Smooth muscle cell (in vitro differentiated cells): ENCODE measurements around the gene P2RY11. TPM values are rescaled to one million over a fixed set of nuclear protein-coding genes. Genes with fewer than 3 reads are reported as not detected.
A peak's percentile ranks its signal among the peaks of the same experiment; 100 is the strongest.

ENCODE experiments used
- DNase-seq: peaks from one replicate; lab custom pipeline; 2025; ENCODE audit not compliant: unreplicated experiment; lab: John Stamatoyannopoulos, UW
- H2AFZ ChIP-seq: fragments of 200-600 bp; sonication (generic); 2 replicates; pipeline ENCODE4 v1.6.0; 2016; ENCODE audit warnings: antibody characterized with exemption, low read depth, mild to moderate bottlenecking
- H3F3A ChIP-seq: fragments of 200-600 bp; sonication (generic); 2 replicates; pipeline ENCODE4 v1.6.0; 2017; ENCODE audit warnings: antibody characterized with exemption, low read depth
- H3K27ac ChIP-seq: fragments of 200-600 bp; sonication (generic); 2 replicates; pipeline ENCODE4 v1.5.1; 2016; ENCODE audit warnings: low read depth, mild to moderate bottlenecking
- H3K27me3 ChIP-seq: fragments of 200-600 bp; sonication (generic); 2 replicates; pipeline ENCODE4 v1.6.1; 2016; ENCODE audit warnings: low read depth, mild to moderate bottlenecking
- H3K36me3 ChIP-seq: fragments of 200-600 bp; sonication (generic); 2 replicates; pipeline ENCODE4 v1.5.1; 2016; ENCODE audit warnings: low read depth
- H3K4me1 ChIP-seq: fragments of 200-600 bp; sonication (generic); 2 replicates; pipeline ENCODE4 v1.5.1; 2016; ENCODE audit warnings: low read depth
- H3K4me2 ChIP-seq: fragments of 200-600 bp; sonication (generic); 2 replicates; pipeline ENCODE4 v1.6.0; 2016; ENCODE audit warnings: mild to moderate bottlenecking
- H3K4me3 ChIP-seq: fragments of 200-600 bp; sonication (generic); 2 replicates; pipeline ENCODE4 v1.5.1; 2016; ENCODE audit warnings: mild to moderate bottlenecking
- H3K79me2 ChIP-seq: fragments of 200-600 bp; sonication (generic); 2 replicates; pipeline ENCODE4 v1.6.0; 2016; ENCODE audit warnings: low read depth, mild to moderate bottlenecking
- H3K9ac ChIP-seq: fragments of 200-600 bp; sonication (generic); 2 replicates; pipeline ENCODE4 v1.6.0; 2016; ENCODE audit warnings: low read depth
- H3K9me3 ChIP-seq: fragments of 200-600 bp; sonication (generic); replicated peaks from 2 replicates; pipeline ENCODE4 v1.5.1; 2016; ENCODE audit warnings: low read depth
- H4K20me1 ChIP-seq: fragments of 200-600 bp; sonication (generic); 2 replicates; pipeline ENCODE4 v1.6.0; 2016; ENCODE audit warnings: low read depth
- WGBS: methylation state at CpG from one replicate; pipeline ENCODE4 v1.1.7; 2016; ENCODE audit warnings: low lambda C conversion rate; 5-methylcytosine and 5-hydroxymethylcytosine counted together
- polyA plus RNA-seq: library from polyadenylated mRNA; unstranded; fragments of >200 nt; fragmentation: Nextera tagmentation; extraction: Ambion mirVana; gene quantifications from 2 replicates; pipeline ENCODE4 v1.2.1, GENCODE V29; 2016
- total RNA-seq: library from RNA; depleted of rRNA; stranded (reverse); fragments of >200 nt; gene quantifications from 2 replicates; pipeline ENCODE4 v1.2.3, GENCODE V29; 2014
- TF ChIP-seq, protein P1 (sequence below): fragments of 200-600 bp; sonication (generic); IDR thresholded peaks from 2 replicates; pipeline ENCODE4 v1.5.1; 2017; ENCODE audit warnings: borderline replicate concordance, mild to moderate bottlenecking, antibody characterized with exemption; ENCODE audit not compliant: insufficient read depth, poor library complexity, severe bottlenecking

Gene P2RY11
- total and polyA plus RNA-seq, 2 experiments from 2014 or later: 1.5 to 3.8 TPM

GRCh38 chr19:10069046-10069445 lies 42.4 kb upstream of the P2RY11 start:
- Histone ChIP-seq H2AFZ (no peak overlapping the region), H3K4me2 (no peak overlapping the region), H3K4me1 (no peaks in the 10 kb centered on the region), H3K4me3 (no peak overlapping the region), H3K27ac (no peak overlapping the region), H3K9me3 (no peaks in the 10 kb centered on the region), H4K20me1 (no peaks in the 10 kb centered on the region), H3K36me3 (no peaks in the 10 kb centered on the region), H3K79me2 (no peaks in the 10 kb centered on the region), H3F3A (no peaks in the 10 kb centered on the region), H3K27me3 (no peaks in the 10 kb centered on the region), H3K9ac (no peak overlapping the region)
- DNase-seq: no peak
- TF ChIP-seq, protein P1, sequence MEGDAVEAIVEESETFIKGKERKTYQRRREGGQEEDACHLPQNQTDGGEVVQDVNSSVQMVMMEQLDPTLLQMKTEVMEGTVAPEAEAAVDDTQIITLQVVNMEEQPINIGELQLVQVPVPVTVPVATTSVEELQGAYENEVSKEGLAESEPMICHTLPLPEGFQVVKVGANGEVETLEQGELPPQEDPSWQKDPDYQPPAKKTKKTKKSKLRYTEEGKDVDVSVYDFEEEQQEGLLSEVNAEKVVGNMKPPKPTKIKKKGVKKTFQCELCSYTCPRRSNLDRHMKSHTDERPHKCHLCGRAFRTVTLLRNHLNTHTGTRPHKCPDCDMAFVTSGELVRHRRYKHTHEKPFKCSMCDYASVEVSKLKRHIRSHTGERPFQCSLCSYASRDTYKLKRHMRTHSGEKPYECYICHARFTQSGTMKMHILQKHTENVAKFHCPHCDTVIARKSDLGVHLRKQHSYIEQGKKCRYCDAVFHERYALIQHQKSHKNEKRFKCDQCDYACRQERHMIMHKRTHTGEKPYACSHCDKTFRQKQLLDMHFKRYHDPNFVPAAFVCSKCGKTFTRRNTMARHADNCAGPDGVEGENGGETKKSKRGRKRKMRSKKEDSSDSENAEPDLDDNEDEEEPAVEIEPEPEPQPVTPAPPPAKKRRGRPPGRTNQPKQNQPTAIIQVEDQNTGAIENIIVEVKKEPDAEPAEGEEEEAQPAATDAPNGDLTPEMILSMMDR: no peak
- 75% methylated on average over 6 of the region's 6 CpGs for WGBS

DNA sequence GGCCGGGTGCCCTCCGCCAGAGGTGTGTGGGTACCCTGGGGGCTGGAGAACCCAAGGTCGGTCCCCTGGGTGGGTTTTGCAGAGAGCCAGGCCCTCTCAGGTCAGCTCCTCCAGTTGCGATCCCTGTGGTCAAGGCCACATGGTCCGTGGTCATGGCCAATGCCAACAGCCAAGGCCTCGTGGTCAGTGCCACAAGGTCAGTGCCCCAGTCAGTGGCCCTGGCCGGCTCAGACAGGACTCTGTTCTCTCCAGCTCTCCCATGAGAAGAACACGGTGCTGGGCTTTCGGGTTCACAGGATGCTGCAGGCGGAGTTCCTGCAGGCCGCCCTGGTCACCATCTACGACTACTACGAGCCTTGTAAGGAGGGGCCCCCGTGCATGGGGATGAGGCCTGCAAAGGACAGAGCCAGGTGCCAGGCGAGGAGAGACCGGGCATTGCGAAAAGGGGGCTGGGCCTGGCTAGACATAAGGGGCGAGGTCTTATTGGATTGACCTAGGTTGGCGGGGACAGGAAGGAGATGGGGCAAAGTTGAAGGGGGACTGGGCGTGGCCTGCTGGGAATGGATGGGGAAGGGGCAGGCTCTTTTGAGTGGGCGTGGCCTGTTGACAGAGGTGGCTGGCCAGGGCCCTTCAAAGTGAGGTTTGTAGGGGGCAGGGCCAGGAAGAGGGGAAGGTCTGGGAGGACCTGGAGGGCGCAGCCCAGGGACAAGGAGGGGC lies 40.6 kb upstream of the P2RY11 start:
- no peak overlapping the region for H2AFZ ChIP-seq
- 85% methylated on average over 22 of the region's 22 CpGs for WGBS

DNA sequence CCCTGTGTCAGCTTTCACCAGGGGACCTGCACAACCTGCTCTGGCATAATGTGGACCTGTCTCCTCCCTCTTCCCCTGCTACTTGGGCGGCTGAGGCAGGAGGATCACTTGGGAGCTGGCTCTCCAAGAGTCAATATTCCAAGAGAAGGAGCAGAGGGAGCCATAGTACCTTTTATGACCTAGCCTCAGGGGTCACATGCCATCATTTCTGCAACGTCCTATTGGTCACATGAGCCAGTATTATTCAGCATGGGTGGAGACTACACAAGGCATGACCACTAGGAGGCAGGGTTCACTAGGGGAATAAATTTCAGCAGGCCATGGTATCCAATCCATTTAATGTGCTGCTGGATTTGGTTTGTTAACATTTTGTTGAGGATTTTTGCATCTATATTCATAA lies 37.3 kb upstream of the P2RY11 start:
- no peaks in the 10 kb centered on the region for H4K20me1 ChIP-seq
- no peak overlapping the region for H3K27ac ChIP-seq
- no peaks in the 10 kb centered on the region for H3F3A ChIP-seq
- no peak overlapping the region for H2AFZ ChIP-seq
- no peaks in the 10 kb centered on the region for H3K36me3 ChIP-seq
- no peak overlapping the region for H3K9ac ChIP-seq
- H3K9me3 ChIP-seq: no peaks in the 10 kb centered on the region
- TF ChIP-seq, protein P1: peak; percentile 42
- no peak overlapping the region for H3K4me3 ChIP-seq
- H3K27me3 ChIP-seq: peaks cover 11% of the 10 kb centered on the region
- H3K4me1 ChIP-seq: no peaks in the 10 kb centered on the region
- H3K79me2 ChIP-seq: no peaks in the 10 kb centered on the region
- DNase-seq: no peak
- WGBS: 67% methylated on average over 2 of the region's 2 CpGs
- H3K4me2 ChIP-seq: no peak overlapping the region

More for the DNA sequence above, 40.6 kb upstream of the P2RY11 start:
- no peak overlapping the region for H3K9ac ChIP-seq
- H3K79me2 ChIP-seq: no peaks in the 10 kb centered on the region
- H3K4me2 ChIP-seq: no peak overlapping the region
- TF ChIP-seq, protein P1: no peak
- H3K4me1 ChIP-seq: no peaks in the 10 kb centered on the region
- H3K4me3 ChIP-seq: no peak overlapping the region
- H4K20me1 ChIP-seq: no peaks in the 10 kb centered on the region
- no peaks in the 10 kb centered on the region for H3K27me3 ChIP-seq
- H3K9me3 ChIP-seq: no peaks in the 10 kb centered on the region
- no peaks in the 10 kb centered on the region for H3F3A ChIP-seq
- no peaks in the 10 kb centered on the region for H3K36me3 ChIP-seq
- no peak for DNase-seq
- no peak overlapping the region for H3K27ac ChIP-seq

GRCh38 chr19:10076535-10076934 lies 35.0 kb upstream of the P2RY11 start:
- no peaks in the 10 kb centered on the region for H3K4me1 ChIP-seq
- no peak overlapping the region for H3K4me2 ChIP-seq
- TF ChIP-seq, protein P1: no peak
- no peak overlapping the region for H3K9ac ChIP-seq
- H3F3A ChIP-seq: no peaks in the 10 kb centered on the region
- H2AFZ ChIP-seq: no peak overlapping the region
- no peak overlapping the region for H3K4me3 ChIP-seq
- H3K79me2 ChIP-seq: no peaks in the 10 kb centered on the region
- H4K20me1 ChIP-seq: no peaks in the 10 kb centered on the region
- WGBS: 81% methylated on average over 6 of the region's 6 CpGs
- H3K36me3 ChIP-seq: no peaks in the 10 kb centered on the region
- no peaks in the 10 kb centered on the region for H3K9me3 ChIP-seq
- no peak for DNase-seq
- H3K27me3 ChIP-seq: peaks cover 11% of the 10 kb centered on the region
- no peak overlapping the region for H3K27ac ChIP-seq
